GM21360 (cell line): ENCODE measurements around the gene KRT35.

ENCODE experiments used
- ATAC-seq: cut with Tn5 transposase; IDR thresholded peaks from one replicate; pipeline ENCODE4 v1.9.1; 2021; ENCODE audit warnings: mild to moderate bottlenecking, moderate library complexity; ENCODE audit not compliant: unreplicated experiment

KRT35 gene

DNA sequence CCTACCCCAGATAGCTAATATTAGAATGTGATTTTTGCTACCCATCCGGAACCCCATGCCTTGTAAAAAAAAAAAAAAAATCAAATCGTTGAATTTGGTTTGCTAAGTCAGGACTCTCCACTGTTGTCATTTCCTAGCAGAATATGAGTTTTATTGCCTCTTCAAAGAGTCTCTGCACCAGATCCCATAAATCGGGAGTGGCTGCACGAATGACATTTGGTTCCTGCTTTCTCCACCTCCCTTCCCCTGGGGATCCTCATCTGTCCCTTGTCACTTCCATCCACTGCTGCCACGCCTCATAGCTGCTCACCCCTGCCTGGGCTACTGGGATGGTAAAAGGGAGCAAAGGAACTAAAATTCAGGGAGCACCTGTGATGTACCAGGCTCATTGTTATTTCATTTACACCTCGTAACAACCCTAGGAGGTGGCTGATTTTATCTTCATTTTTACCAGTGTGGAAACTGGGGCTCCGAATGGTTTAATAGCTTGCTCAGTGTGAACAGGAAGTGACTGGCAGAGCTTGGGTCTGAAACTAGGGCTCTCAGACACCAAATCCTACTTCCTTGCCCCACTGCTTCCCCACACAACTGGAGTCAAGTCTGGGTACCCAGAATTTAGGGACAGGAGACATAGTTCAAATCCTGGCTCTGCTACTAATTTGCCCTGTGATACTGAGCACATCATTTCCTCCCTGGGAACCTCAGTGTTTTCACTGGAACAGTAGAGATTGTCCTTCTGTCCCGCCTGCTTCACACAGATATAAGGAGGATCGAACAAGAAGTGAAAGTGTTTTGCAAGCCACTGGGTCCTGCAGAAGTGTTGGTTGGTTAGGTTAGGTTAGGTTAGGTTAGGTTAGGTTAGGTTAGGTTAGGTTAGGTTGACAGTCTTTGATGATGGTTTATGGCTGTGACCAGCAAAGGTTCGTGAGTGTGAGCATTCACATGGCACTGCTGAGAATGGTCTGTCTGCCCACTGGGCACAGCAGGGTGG, 9.3 kb upstream of the KRT35 start:
- no peak for ATAC-seq

DNA sequence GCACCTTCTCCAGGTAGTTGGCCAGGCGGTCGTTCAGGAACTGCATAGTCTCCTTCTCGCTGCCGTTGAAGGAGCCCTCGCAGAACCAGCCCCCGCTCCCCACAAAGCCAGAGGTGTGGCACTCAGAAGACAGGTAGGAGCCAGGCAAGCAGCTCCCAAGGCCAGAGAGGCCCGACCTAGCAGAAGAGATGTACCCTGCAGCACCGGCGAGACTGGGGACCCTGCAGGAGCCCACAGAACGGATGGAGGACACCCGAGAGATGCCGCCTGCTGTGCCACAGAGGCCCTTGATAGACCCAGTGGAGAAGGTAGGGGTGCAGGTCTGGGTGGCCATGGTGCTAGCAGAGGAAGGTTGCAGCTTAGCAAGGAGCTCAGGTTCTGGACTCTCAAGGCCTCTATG, 8.6 kb upstream of the KRT35 start, which contains the start of gene KRT36:
Gene KRT36 (minus strand): TSS at position 380 of the 400 bp plus-strand sequence. CDS start 46 bp downstream, at position 334.
- ATAC-seq, result no peak

DNA sequence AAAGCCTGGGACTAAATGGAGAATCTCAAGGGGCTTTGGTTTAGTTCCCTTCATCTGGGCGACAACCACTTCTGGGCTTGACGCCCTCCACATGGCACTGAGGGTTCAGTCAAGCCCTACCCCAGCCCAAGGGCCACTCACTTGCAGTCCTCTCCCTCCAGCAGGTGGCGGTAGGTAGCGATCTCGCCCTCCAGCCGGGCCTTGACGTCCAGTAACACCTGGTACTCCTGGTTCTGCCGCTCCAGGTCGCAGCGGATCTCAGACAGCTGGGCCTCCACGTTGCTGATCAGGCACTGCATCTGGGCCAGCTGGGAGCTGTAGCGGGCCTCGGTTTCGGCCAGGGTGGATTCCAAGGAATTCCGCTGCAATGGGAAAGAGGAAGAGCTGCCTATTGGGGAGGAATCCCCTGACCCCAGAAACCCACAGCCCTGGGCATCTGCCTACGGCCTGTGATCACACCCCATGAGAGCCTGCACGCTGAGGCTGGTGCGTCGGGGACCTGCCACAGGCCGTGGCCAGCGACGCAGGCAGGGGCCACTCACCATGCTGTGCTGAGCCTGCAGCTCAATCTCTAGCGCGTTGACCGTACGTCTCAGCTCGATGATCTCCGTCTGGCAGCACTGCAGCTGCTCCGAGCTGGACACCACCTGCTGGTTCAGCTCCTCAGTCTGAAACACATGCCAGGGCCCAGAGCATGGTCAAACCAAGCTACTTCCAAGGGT, 6.0 kb upstream of the KRT35 start:
- no peak for ATAC-seq

DNA sequence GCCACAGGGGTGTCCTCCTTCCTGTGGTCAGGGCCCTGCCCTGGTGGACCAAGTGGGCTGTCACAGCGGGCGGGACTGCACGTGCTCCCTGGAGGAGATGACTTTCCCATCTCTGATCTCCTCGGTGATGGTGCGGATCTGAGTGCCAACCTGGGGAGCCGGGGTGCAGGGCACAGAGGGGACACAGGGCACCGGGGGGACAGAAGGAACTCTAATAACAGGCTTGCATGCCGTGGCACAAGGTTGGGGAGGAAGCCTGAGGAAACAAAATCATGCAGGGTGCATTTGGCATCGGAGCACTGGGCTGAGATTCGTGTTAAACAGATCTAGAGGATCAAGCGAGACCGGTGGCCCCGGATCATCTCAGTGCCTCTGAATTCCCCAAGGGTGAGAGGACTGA, 5.4 kb upstream of the KRT35 start:
- ATAC-seq, result no peak

DNA sequence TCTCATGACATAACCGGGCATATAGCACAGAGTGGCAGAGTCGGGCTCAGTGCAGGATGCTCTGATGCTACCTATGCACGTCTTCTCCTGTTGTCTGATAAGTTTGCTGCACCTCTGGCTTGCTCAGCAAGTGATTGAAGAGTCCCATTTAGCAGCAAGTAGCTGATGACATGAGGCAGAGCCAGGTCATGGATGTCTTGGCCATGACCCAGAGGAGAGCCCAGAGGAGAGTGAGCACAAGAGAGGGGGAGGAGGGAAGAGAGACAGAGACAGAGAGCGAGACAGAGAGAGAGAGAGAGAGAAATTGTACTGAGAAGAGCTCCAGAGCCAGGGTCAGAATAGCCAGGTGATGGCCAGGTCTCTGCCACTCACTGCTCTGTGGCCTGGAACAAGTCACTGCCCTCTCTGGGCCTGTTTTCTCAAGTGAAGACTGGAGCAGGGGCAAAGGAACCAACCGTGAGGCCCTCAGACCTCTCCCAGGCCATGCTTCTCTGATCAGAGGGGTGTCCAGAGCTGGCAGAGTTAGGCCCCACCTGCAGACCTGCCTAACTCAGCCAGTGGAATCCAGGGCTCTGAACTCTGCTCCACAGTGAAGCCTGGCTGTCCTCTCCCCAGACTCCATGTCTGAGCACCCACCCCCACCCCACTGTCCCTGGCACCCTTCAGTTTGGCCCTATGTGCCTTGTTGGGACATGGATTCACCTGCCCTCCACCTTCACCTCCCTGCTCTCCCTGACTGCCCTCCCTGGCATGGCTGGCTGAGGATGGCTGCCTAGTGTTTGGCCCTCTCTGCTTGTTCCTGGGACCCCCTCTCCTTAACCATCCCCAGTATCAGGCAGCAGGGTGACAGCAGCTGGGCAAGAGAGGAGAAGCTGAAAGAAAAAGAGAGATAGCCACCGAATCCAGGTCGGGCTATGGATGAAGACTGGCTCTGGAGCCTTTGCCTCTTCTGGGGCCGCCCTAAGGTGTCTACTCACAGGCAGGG, 4.3 kb upstream of the KRT35 start:
- ATAC-seq, result no peak

DNA sequence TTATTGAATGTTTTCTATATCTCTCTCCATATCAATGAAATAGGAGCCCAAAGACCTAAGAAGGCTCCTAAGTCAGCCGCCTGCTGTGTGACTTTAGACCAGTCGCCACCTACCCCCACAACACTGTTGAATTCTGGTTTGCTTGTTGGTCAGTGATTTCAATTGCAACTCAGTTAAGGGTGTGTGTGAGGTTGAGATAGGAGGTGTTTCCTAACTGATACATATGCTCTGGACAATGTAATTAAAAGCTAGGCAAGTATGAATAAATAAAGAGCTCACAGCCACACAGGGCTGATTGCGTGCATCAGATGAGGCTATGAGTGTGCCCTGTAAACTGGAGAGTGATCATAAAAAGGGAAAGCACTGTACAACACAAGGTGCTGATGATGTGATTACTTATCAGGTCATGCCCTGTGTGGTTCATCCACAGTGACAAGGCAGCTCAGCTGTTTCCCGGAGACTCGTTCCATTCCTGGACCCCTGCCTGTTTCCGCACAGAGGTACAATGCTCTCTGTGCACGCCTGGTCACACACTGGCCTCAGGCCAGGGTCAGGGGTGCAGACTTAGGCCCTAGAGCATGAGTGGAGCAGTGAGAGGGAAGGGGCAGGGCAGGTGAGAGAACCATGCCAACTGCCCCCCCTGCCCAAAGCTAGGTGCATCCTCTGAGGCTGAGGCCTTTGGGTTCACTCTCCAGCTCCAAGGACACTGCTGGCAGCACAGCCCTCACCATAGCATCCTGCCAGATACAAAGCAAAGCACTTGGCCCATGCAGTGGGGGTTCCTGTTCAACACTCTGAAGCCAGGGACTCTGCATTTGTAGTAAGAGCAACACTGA, 3.3 kb upstream of the KRT35 start:
- no peak for ATAC-seq

GRCh38 chr17:41483531-41483930, 2.6 kb upstream of the KRT35 start:
- ATAC-seq, result no peak

GRCh38 chr17:41480581-41480980, 370 bp downstream of the KRT35 start:
- ATAC-seq, result no peak

DNA sequence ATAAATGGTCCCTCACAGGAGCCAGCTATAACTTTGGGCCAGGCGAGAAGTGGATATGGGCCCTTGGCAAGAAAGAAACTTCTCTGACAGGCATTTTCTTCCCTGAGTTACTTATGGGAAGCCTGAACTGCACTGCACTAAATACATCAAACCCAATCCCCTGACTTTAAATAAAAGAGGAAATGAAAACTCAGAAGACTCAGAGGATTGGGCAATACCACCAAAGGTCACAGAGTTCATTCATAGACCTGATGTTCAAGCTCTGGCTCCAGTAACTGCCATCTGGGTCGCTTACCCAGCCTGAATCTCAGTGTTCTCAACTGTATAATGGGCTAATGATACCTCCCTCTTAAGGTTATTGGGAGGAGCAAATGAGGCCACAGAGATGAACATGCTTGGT, 815 bp downstream of the KRT35 start:
- ATAC-seq, result no peak

GRCh38 chr17:41478237-41478636, 2.7 kb downstream of the KRT35 start:
- no peak for ATAC-seq

GRCh38 chr17:41476866-41477815, 3.8 kb downstream of the KRT35 start:
- no peak for ATAC-seq

DNA sequence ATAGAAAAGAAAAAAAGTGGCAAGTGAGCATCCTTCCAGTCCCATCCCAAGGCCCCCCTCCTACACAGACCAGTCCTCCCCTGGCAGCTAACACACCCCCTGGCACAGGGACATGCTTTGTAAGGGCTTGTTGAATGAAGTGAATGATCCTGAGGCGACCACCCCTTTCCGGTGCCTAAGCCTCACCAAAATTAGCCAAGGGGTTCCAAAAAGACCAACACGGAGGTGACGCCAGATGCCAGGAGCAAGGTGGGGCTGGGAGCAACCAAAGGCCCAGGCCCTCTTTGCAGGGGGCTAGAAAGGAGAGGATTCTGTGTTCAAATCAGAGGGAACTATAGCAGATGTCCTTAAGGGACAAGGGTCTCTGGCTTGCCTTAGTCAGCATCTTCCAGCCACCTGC, 5.5 kb downstream of the KRT35 start:
- no peak for ATAC-seq

DNA sequence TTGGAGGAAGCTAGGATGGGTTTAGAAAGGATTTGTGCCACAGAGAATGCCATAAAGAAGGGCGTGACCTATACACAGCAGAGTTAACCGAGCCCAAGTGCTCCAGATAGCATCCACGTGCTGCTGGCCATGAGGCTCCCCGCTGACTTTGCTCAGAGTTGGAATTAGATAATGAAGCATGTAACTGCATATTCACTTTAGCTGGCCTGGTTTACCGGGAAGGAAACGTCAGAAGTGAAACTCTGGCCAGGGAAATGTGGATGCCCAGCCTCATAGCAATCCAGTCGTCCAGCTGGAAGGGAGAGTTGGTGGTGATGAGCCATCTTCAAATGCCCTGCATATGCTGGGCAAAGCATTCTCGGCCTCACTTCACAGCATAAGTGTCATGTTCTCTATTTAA, 6.1 kb downstream of the KRT35 start:
- ATAC-seq, result no peak

GRCh38 chr17:41468346-41468745, 12.6 kb downstream of the KRT35 start:
- ATAC-seq, result no peak

DNA sequence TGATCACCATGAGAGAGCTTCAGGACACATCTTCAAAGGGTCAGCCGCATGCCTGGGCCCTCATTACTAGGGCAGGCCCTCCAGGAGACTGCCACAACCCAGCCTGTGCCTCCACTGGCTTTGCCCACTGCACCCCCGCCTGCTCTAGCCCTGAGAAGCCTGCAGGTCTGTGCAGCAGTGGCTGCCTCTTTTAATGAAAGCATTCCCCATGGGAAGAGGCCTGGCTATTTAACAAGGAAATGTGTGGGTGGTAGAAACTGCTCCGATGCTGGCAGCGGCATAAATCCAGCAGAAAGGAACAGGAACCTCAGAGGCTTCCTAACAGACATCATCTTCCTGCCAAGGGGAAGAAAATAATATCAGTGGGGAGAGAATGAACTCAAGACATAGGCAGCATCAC, 13.4 kb downstream of the KRT35 start:
- ATAC-seq, result no peak

GRCh38 chr17:41466988-41467387, 14.0 kb downstream of the KRT35 start, which contains the start of gene KRT32:
Gene KRT32, minus strand, starts transcription at chr17:41467386. Its CDS starts 61 bp downstream, at chr17:41467325.
- no peak for ATAC-seq

- no peak for ATAC-seq
Measured at GRCh38 chr17:41464682-41465081, 16.3 kb downstream of the KRT35 start.

DNA sequence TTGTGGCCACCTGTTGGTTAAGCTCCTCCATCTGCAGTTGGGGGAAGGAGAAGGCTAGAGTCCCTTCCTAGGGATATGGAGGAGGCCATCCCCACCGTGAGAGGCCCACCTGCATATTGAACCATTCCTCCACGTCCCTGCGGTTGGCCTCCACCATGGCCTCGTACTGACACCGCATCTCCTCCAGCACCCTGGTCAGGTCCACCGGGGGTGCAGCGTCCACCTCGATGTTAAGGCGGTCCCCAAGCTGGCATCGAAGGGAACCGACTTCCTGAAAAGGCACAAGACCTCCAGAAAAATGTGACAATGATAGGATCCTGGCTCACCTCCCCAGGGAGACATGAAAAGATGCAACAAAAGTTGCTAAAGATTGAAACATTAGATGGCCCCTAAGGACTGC, 16.8 kb downstream of the KRT35 start:
- ATAC-seq, result no peak

- ATAC-seq, result no peak
Measured at GRCh38 chr17:41463746-41464145, 17.2 kb downstream of the KRT35 start.
